Naive B cell (primary cell): ENCODE data around the gene CEMIP. TPM values are rescaled to one million over a fixed set of nuclear protein-coding genes. Genes with fewer than 3 reads are reported as not detected.
"Not testable (repeated sequence)": the region's sequence is repeated elsewhere in the genome, so short reads cannot be mapped to it uniquely, and the experiment has no call there.

ENCODE experiments used
- ATAC-seq, 2 donors: fragments of 150-1000 bp; cut with Tn5 transposase; 2 replicates each; pipeline ENCODE4 v1.10.0; 2021; ENCODE audit warnings: low read depth in 2 of 2, mild to moderate bottlenecking in 2 of 2, moderate library complexity in 2 of 2
- DNase-seq: peaks from one replicate; pipeline ENCODE4 v3.0.0; 2022
- H3K27ac Mint-ChIP-seq, 6 donors: one replicate each; pipeline ENCODE4 v1.8.0; 2020 to 2022; ENCODE audit warnings: mild to moderate bottlenecking in 6 of 6, mixed read lengths in 6 of 6, moderate library complexity in 5 of 6, inconsistent platforms in 2 of 6
- H3K27me3 Mint-ChIP-seq, 3 donors: one replicate each; pipeline ENCODE4 v1.8.0; 2021 to 2022; ENCODE audit warnings: mixed read lengths in 3 of 3, mild to moderate bottlenecking in 1 of 3
- H3K36me3 Mint-ChIP-seq, 2 donors: one replicate each; pipeline ENCODE4 v1.8.0; 2020 to 2022; ENCODE audit warnings: mixed read lengths in 2 of 2, inconsistent platforms in 1 of 2, mild to moderate bottlenecking in 1 of 2
- H3K4me1 Mint-ChIP-seq, 3 donors: one replicate each; pipeline ENCODE4 v1.8.0; 2020 to 2022; ENCODE audit warnings: mixed read lengths in 3 of 3, inconsistent platforms in 1 of 3, mild to moderate bottlenecking in 1 of 3, moderate library complexity in 1 of 3
- H3K4me3 Mint-ChIP-seq, 8 donors: one replicate each; pipeline ENCODE4 v1.8.0; 2020 to 2022; ENCODE audit warnings: mild to moderate bottlenecking in 8 of 8, mixed read lengths in 8 of 8, moderate library complexity in 8 of 8, inconsistent platforms in 2 of 8
- H3K9me3 Mint-ChIP-seq, 7 donors: one replicate each; pipeline ENCODE4 v1.8.0; 2020 to 2022; ENCODE audit warnings: mixed read lengths in 7 of 7, mild to moderate bottlenecking in 5 of 7, inconsistent platforms in 2 of 7, moderate library complexity in 1 of 7
- polyA plus RNA-seq, 6 donors: library from polyadenylated mRNA; unstranded; fragments of 300-500 nt; fragmentation: Illumina TruSeq; gene quantifications; one replicate each; pipeline ENCODE4 v1.2.3, GENCODE V29; 2021; ENCODE audit warnings: low read depth in 6 of 6

The CEMIP gene
- polyA plus RNA-seq, 6 donors from 2014 or later: 0.03 to 0.12 (median 0.05) TPM; not detected in 3

- Mint-ChIP-seq H3K9me3 (peaks cover 0 to 4% (median 0%) of the 10 kb centered on the region in 7 donors), H3K27ac (peak overlapping the region in 1 of 6 donors; percentile 78), H3K27me3 (no peaks in the 10 kb centered on the region), H3K4me3 (peak overlapping the region in 1 of 8 donors; percentile 12), H3K4me1 (peaks cover 0 to 5% (median 0%) of the 10 kb centered on the region in 3 donors), H3K36me3 (peaks cover 24 to 30% of the 10 kb centered on the region in 2 donors)
- DNase-seq: no peak
- no peak for ATAC-seq
Measured at GRCh38 chr15:80958818-80959495, 179.8 kb downstream of the CEMIP start.

DNA sequence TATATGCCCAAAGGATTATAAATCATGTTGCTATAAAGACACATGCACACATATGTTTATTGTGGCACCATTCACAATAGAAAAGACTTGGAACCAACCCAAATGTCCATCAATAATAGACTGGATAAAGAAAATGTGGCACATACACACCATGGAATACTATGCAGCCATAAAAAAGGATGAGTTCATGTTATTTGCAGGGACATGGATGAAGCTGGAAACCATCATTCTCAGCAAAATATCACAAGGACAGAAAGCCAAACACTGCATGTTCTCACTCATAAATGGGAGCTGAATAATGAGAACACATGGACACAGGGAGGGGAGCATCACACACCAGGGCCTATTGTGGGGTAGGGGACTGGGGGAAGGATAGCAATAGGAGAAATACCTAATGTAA is 186.3 kb downstream of the CEMIP start:
- not testable (repeated sequence) for H3K4me1 Mint-ChIP-seq, ATAC-seq, H3K4me3 Mint-ChIP-seq, DNase-seq, H3K27me3 Mint-ChIP-seq, H3K27ac Mint-ChIP-seq
- Mint-ChIP-seq H3K36me3 (peaks cover 26 to 27% of the 10 kb centered on the region in 2 donors), H3K9me3 (peaks cover 0 to 15% (median 6%) of the 10 kb centered on the region in 7 donors)

DNA sequence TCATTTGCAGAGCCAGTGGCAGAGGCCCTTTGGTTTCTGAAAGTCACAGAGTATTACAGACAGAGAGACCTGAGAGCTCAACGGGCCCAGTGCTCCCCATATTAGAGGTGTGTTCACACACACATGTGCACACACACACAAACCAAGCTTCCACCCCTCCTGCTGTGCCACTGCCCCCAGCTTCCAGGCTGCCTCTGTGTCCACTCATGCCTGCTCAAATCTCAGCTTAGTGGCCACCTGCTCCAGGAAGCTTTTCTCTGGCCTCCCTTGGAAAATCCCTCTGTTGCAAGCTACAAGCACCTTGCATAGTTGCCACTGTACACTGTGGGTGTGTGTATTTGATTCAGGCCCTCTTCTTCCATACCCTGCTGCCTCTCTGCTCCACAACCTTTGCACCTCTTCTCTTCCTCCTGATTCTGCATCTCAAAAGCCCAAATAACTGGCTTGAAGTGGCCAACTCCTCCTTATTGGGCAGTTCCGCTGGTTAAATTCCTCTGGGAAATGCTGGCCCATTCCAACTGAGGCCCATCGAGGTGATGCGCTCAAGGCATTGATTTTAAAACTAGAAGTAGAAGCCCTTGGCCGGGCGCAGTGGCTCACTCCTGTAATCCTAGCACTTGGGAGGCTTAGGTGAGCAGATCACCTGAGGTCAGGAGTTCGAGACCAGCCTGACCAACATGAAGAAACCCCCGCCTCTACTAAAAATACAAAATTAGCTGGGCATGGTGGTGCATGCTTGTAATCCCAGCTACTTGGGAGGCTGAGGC is 187.4 kb downstream of the CEMIP start:
- H3K4me3 Mint-ChIP-seq: peak overlapping the region in 1 of 8 donors; percentile 47
- peaks cover 22 to 26% of the 10 kb centered on the region in 2 donors for H3K36me3 Mint-ChIP-seq
- peaks cover 0 to 12% (median 8%) of the 10 kb centered on the region in 3 donors for H3K4me1 Mint-ChIP-seq
- no peaks in the 10 kb centered on the region for H3K27me3 Mint-ChIP-seq
- peak overlapping the region in 1 of 6 donors; percentile 44 for H3K27ac Mint-ChIP-seq
- H3K9me3 Mint-ChIP-seq: peaks cover 0 to 15% (median 6%) of the 10 kb centered on the region in 7 donors
- DNase-seq (no peak), ATAC-seq (no peak)

- DNase-seq: no peak
- Mint-ChIP-seq H3K9me3 (peaks cover 0 to 15% (median 6%) of the 10 kb centered on the region in 7 donors), H3K4me3 (no peak overlapping the region), H3K27ac (peak overlapping the region in 1 of 6 donors; percentile 65), H3K27me3 (no peaks in the 10 kb centered on the region), H3K4me1 (peaks cover 0 to 13% (median 8%) of the 10 kb centered on the region in 3 donors), H3K36me3 (peaks cover 19 to 23% of the 10 kb centered on the region in 2 donors)
- ATAC-seq: no peak
Measured at GRCh38 chr15:80967451-80967850, 188.3 kb downstream of the CEMIP start.

GRCh38 chr15:80967991-80968510 is 188.9 kb downstream of the CEMIP start:
- Mint-ChIP-seq H3K27me3 (no peaks in the 10 kb centered on the region), H3K9me3 (peaks cover 0 to 15% (median 6%) of the 10 kb centered on the region in 7 donors), H3K4me1 (peaks cover 0 to 13% (median 3%) of the 10 kb centered on the region in 3 donors), H3K36me3 (peaks cover 17 to 18% of the 10 kb centered on the region in 2 donors), H3K27ac (no peak overlapping the region), H3K4me3 (no peak overlapping the region)
- no peak for DNase-seq
- no peak for ATAC-seq

DNA sequence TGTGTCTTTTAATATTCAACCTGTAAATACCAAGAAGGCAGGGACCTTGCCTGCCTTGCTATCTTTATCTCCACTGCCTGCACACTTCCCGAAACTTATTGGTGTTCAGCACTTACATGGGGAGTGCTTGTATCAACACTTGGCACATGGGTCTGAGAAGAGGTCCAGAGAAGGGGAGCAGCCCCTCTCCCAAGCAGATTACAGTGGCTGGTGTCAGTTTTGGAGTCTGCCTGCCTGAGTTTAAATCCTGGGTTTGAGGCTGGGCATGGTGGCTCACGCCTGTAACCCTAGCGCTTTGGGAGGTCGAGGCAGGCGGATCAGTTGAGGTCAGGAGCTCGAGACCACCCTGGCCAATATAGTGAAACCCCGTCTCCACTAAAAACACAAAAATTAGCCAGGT is 190.1 kb downstream of the CEMIP start:
- no peaks in the 10 kb centered on the region for H3K27me3 Mint-ChIP-seq
- peaks cover 0 to 8% (median 3%) of the 10 kb centered on the region in 7 donors for H3K9me3 Mint-ChIP-seq
- no peak overlapping the region for H3K4me3 Mint-ChIP-seq
- H3K36me3 Mint-ChIP-seq: peaks cover 8 to 12% of the 10 kb centered on the region in 2 donors
- DNase-seq (no peak), ATAC-seq (no peak)
- H3K27ac Mint-ChIP-seq: no peak overlapping the region
- H3K4me1 Mint-ChIP-seq: peaks cover 0 to 12% (median 3%) of the 10 kb centered on the region in 3 donors

DNA sequence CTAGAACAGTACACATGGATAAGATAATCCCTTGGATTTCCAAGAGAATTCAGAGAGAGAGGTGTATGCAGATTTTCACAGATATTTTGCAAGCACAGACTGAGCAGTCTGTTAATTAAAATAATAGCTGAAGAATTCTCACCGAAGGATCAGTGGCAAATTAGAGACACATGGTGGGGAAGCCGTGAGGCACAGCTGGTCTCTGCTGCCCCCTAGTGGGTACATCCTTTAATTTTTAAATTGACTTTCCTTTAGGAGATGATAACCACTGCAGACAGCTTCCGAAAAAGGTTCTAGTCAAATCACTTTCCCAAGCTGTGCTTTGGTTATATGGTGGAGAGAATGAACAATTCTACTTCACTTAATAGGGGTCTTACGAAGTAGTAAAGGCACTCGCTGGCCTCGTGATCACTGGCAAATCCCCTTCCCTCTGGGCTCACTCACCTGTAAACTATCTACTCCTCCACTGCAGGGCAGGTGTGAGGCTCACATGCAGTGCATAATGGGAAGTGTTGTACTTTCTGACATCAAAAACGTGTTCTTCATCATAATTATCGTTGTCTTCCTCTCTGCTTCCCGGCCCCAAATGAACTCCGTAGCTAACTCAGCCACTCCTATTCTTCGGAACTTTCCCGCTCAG is 191.0 kb downstream of the CEMIP start:
- Mint-ChIP-seq H3K27ac (peak overlapping the region in 4 of 6 donors; percentile 6 to 47 (median 43)), H3K27me3 (no peaks in the 10 kb centered on the region)
- peak; percentile 45 for ATAC-seq

GRCh38 chr15:80970658-80971057 is 191.5 kb downstream of the CEMIP start:
- peaks cover 0 to 11% (median 3%) of the 10 kb centered on the region in 3 donors for H3K4me1 Mint-ChIP-seq
- H3K36me3 Mint-ChIP-seq: peaks cover 0 to 8% of the 10 kb centered on the region in 2 donors

More for the DNA sequence above, 191.0 kb downstream of the CEMIP start:
- peaks cover 0 to 3% (median 0%) of the 10 kb centered on the region in 7 donors for H3K9me3 Mint-ChIP-seq
- H3K4me3 Mint-ChIP-seq: no peak overlapping the region
- peaks cover 0 to 11% (median 3%) of the 10 kb centered on the region in 3 donors for H3K4me1 Mint-ChIP-seq
- H3K36me3 Mint-ChIP-seq: peaks cover 5 to 8% of the 10 kb centered on the region in 2 donors
- DNase-seq: peak; percentile 52

GRCh38 chr15:80971143-80971542 is 192.0 kb downstream of the CEMIP start:
- H3K27ac Mint-ChIP-seq: no peak overlapping the region
- H3K27me3 Mint-ChIP-seq: no peaks in the 10 kb centered on the region
- H3K4me3 Mint-ChIP-seq: no peak overlapping the region
- DNase-seq (no peak), ATAC-seq (no peak)
- H3K36me3 Mint-ChIP-seq: peaks cover 0 to 8% of the 10 kb centered on the region in 2 donors
- no peaks in the 10 kb centered on the region for H3K9me3 Mint-ChIP-seq
- H3K4me1 Mint-ChIP-seq: peaks cover 0 to 11% (median 3%) of the 10 kb centered on the region in 3 donors

More at GRCh38 chr15:80970658-80971057, 191.5 kb downstream of the CEMIP start:
- no peak overlapping the region for H3K27ac Mint-ChIP-seq
- H3K9me3 Mint-ChIP-seq: no peaks in the 10 kb centered on the region
- H3K4me3 Mint-ChIP-seq: no peak overlapping the region
- H3K27me3 Mint-ChIP-seq: no peaks in the 10 kb centered on the region
- DNase-seq (no peak), ATAC-seq (no peak)

DNA sequence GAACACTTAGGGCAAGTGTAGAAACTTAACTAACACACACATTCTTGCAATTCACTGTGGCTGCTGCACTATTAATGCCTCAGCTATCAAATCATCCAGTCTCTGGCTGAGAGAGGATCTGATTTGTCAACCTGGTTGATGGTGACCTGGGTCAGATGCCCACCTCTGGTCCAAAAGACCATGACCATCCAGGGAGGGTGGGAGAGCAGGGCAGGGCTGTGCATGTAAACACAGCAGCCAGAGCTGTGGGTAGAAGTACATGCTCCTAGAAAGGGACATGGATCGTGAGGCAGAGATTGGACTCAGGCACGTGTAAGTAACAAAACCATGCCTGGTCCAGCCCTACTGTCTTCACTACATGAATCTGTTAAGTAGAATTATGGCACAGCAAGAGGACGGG is 193.1 kb downstream of the CEMIP start:
- no peaks in the 10 kb centered on the region for H3K27me3 Mint-ChIP-seq
- H3K27ac Mint-ChIP-seq: no peak overlapping the region
- no peak for DNase-seq
- no peak overlapping the region for H3K4me3 Mint-ChIP-seq
- no peak for ATAC-seq
- H3K9me3 Mint-ChIP-seq: no peaks in the 10 kb centered on the region
- peaks cover 8 to 18% (median 9%) of the 10 kb centered on the region in 3 donors for H3K4me1 Mint-ChIP-seq
- H3K36me3 Mint-ChIP-seq: no peaks in the 10 kb centered on the region

GRCh38 chr15:80974914-80975313 is 195.7 kb downstream of the CEMIP start:
- H3K27me3 Mint-ChIP-seq: no peaks in the 10 kb centered on the region
- H3K4me3 Mint-ChIP-seq: no peak overlapping the region
- peaks cover 14 to 32% (median 17%) of the 10 kb centered on the region in 3 donors for H3K4me1 Mint-ChIP-seq
- H3K9me3 Mint-ChIP-seq: no peaks in the 10 kb centered on the region
- peaks cover 6 to 8% of the 10 kb centered on the region in 2 donors for H3K36me3 Mint-ChIP-seq
- ATAC-seq: no peak
- DNase-seq: no peak
- H3K27ac Mint-ChIP-seq: peak overlapping the region in 3 of 6 donors; percentile 63 to 87 (median 68)

- no peak for ATAC-seq
- Mint-ChIP-seq H3K36me3 (peaks cover 8 to 10% of the 10 kb centered on the region in 2 donors), H3K27ac (peak overlapping the region in 3 of 6 donors; percentile 17 to 41 (median 35))
Measured at GRCh38 chr15:80976851-80977250, 197.7 kb downstream of the CEMIP start.

DNA sequence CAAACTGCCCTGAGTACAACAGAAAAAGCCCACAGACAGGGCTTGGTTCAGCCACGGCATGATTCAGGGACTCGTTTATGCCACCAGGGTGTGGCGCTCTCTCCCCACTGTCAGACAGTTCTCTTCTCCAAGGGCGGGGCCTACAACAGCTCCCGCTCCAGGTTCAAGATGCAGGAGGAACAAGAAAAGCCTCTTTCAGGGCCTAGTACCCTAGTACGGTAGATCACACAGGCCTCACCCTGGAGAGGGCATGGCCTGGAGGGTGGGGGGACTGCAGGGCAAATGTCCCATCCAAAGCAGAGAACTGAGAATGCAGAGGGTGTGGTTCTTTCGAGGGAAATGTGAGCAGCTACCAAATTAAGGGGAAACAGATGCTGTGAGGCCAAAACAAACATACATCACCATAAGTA is 198.5 kb downstream of the CEMIP start:
- peaks cover 8 to 10% of the 10 kb centered on the region in 2 donors for H3K36me3 Mint-ChIP-seq
- peak; percentile 23 to 60 for ATAC-seq
- no peaks in the 10 kb centered on the region for H3K9me3 Mint-ChIP-seq
- H3K27me3 Mint-ChIP-seq: no peaks in the 10 kb centered on the region
- H3K4me1 Mint-ChIP-seq: peaks cover 20 to 30% (median 22%) of the 10 kb centered on the region in 3 donors
- no peak overlapping the region for H3K4me3 Mint-ChIP-seq
- peak overlapping the region in 3 of 6 donors; percentile 41 to 82 (median 43) for H3K27ac Mint-ChIP-seq
- no peak for DNase-seq

More at GRCh38 chr15:80976851-80977250, 197.7 kb downstream of the CEMIP start:
- no peaks in the 10 kb centered on the region for H3K9me3 Mint-ChIP-seq
- peak overlapping the region in 1 of 8 donors; percentile 10 for H3K4me3 Mint-ChIP-seq
- DNase-seq: no peak
- no peaks in the 10 kb centered on the region for H3K27me3 Mint-ChIP-seq
- H3K4me1 Mint-ChIP-seq: peaks cover 14 to 27% (median 14%) of the 10 kb centered on the region in 3 donors
